Measurements from ENCODE around the gene ABLIM3. TPM values are rescaled to one million over a fixed set of nuclear protein-coding genes. Genes with fewer than 3 reads are reported as not detected.

ABLIM3 gene
- total RNA-seq, 3 donors from 2014 or later, result 26.3 to 61.9 (median 57.4) TPM

DNA sequence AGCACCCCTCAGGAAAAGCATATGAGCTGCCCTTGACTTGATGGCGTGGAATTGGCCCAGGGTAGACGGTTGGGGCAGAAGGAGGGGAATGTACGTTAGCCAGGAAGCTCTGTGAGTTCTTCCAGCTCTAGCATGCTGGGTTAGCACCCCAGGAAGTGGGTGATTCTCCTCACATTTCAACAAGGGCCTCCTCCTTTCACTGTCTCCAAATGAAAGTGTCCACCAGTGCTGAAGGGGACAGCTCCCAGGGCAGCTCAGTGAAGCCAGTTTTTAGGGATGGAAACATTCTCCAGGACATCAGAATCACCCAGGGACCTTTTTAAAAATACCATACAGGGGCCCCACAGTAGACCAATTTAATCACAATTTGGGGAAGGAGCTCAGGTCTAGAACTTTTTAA, 113.2 kb downstream of the ABLIM3 start:
- DNase-seq (ENCODE audit: low spot score in 2 of 2), result no peak
- intact Hi-C loops (cut with DNase I; ENCODE audit: low total_unique reads), result no loop called here
- Histone ChIP-seq H3K4me3 (no peak overlapping the region), H3K27ac (no peak overlapping the region), H3K36me3 (no peaks in the 10 kb centered on the region), H3K9me3 (no peaks in the 10 kb centered on the region), H3K4me1 (no peaks in the 10 kb centered on the region), H3K27me3 (no peaks in the 10 kb centered on the region)
- TF ChIP-seq CTCF (IDR thresholded peaks at IDR 0.05) (no peak), POLR2AphosphoS5 (IDR thresholded peaks at IDR 0.05) (no peak), POLR2A (IDR thresholded peaks at IDR 0.05) (no peak)

- H3K4me1 ChIP-seq, result no peaks in the 10 kb centered on the region
- TF ChIP-seq POLR2A (IDR thresholded peaks at IDR 0.05) (no peak), CTCF (IDR thresholded peaks at IDR 0.05) (no peak), POLR2AphosphoS5 (IDR thresholded peaks at IDR 0.05) (no peak)
- H3K4me3 ChIP-seq, result no peak overlapping the region
- intact Hi-C loops (cut with DNase I; ENCODE audit: low total_unique reads), result no loop called here
- no peak overlapping the region for H3K27ac ChIP-seq
- H3K27me3 ChIP-seq, result no peaks in the 10 kb centered on the region
- no peak for DNase-seq (ENCODE audit: low spot score in 2 of 2)
- no peaks in the 10 kb centered on the region for H3K9me3 ChIP-seq
- H3K36me3 ChIP-seq, result no peaks in the 10 kb centered on the region
These were observed 115.2 kb downstream of the ABLIM3 start for GRCh38 chr5:149256451-149256850.

DNA sequence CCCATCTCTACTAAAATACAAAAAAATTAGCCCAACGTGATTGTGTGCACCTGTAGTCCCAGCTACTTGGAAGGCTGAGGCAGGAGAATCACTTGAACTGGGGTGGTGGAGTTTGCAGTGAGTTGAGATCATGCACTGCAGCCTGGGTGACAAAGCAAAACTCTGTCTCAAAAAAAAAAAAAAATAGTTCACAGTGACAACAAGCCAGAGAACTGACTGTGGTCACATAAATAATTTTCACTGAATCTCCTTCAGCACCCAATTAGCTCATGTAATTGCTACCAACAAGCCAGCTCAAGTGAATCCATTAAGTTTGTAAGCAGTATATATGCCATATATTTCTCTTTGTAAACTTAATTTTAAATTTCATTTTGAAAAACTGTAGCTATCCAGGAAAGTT, 115.8 kb downstream of the ABLIM3 start:
- no peak overlapping the region for H3K27ac ChIP-seq
- H3K9me3 ChIP-seq, result no peaks in the 10 kb centered on the region
- no peaks in the 10 kb centered on the region for H3K27me3 ChIP-seq
- H3K4me3 ChIP-seq, result no peak overlapping the region
- TF ChIP-seq POLR2AphosphoS5 (IDR thresholded peaks at IDR 0.05), result no peak
- TF ChIP-seq POLR2A (IDR thresholded peaks at IDR 0.05), result no peak
- no peak for TF ChIP-seq CTCF (IDR thresholded peaks at IDR 0.05)
- H3K4me1 ChIP-seq, result no peaks in the 10 kb centered on the region
- no peak for DNase-seq (ENCODE audit: low spot score in 2 of 2)
- H3K36me3 ChIP-seq, result no peaks in the 10 kb centered on the region
- intact Hi-C loops (cut with DNase I; ENCODE audit: low total_unique reads), result no loop called here

- Histone ChIP-seq H3K27ac (no peak overlapping the region), H3K9me3 (no peaks in the 10 kb centered on the region), H3K4me3 (no peak overlapping the region), H3K4me1 (no peaks in the 10 kb centered on the region), H3K36me3 (no peaks in the 10 kb centered on the region), H3K27me3 (no peaks in the 10 kb centered on the region)
- TF ChIP-seq POLR2A (IDR thresholded peaks at IDR 0.05), result no peak
- no peak for TF ChIP-seq POLR2AphosphoS5 (IDR thresholded peaks at IDR 0.05)
- no peak for TF ChIP-seq CTCF (IDR thresholded peaks at IDR 0.05)
- no peak for DNase-seq (ENCODE audit: low spot score in 2 of 2)
- intact Hi-C loops (cut with DNase I; ENCODE audit: low total_unique reads), result no loop called here
These were observed 116.8 kb downstream of the ABLIM3 start for GRCh38 chr5:149257889-149258705.

DNA sequence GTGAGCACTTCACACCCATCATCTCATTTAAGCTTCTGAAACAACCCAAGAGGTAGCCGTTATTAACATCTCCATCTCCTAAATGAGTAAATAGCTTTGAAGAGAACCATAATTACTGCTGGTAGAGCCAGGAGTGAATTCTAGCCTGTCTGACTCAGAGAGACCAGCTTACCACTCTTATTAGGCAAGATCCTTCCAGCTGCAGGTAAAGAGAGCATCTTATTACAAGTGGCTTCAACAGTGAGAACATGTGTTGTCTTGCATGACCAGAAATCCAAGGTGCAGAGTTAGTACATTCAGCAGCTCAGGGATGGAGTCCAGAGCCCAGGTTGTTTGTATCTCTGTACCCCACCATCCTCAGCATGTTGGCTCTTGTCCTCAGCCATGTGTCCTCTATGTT, 119.5 kb downstream of the ABLIM3 start:
- DNase-seq (ENCODE audit: low spot score in 2 of 2), result no peak
- Histone ChIP-seq H3K9me3 (no peaks in the 10 kb centered on the region), H3K27ac (no peak overlapping the region), H3K27me3 (no peaks in the 10 kb centered on the region), H3K4me1 (no peaks in the 10 kb centered on the region), H3K36me3 (no peaks in the 10 kb centered on the region), H3K4me3 (no peak overlapping the region)
- intact Hi-C loops (cut with DNase I; ENCODE audit: low total_unique reads), result no loop called here
- TF ChIP-seq POLR2A (IDR thresholded peaks at IDR 0.05), result no peak
- no peak for TF ChIP-seq CTCF (IDR thresholded peaks at IDR 0.05)
- no peak for TF ChIP-seq POLR2AphosphoS5 (IDR thresholded peaks at IDR 0.05)

Data from breast epithelium (tissue), 4 donors.